Upper lobe of left lung (tissue), 4 donors: Measurements from ENCODE around the gene LPIN1.

ENCODE experiments used
- CTCF ChIP-seq, 6 experiments: fragments of 450-650 bp in 4 of 6; fragments of 200-600 bp in 2 of 6; sonication (generic) in 2 of 6; IDR thresholded peaks; one replicate each; pipeline ENCODE4 v1.5.1; 2016 to 2019; ENCODE audit warnings: antibody characterized with exemption in 6 of 6
- POLR2A ChIP-seq, 4 donors: fragments of 450-650 bp; IDR thresholded peaks; one replicate each; pipeline ENCODE4 v1.5.1; 2016 to 2017; ENCODE audit warnings: antibody characterized with exemption in 4 of 4, mild to moderate bottlenecking in 2 of 4

GRCh38 chr2:11723061-11723371, 23.4 kb upstream of the LPIN1 start:
- TF ChIP-seq CTCF (IDR thresholded peaks at IDR 0.05): no peak
- no peak for TF ChIP-seq POLR2A (IDR thresholded peaks at IDR 0.05)
